Transverse colon (tissue), 3 donors: ENCODE data around the gene EML3.

ENCODE experiments used
- EP300 ChIP-seq: sonication (generic); formaldehyde crosslinking; IDR thresholded peaks from one replicate; pipeline ENCODE4 v1.6.1; 2017; ENCODE audit warnings: antibody characterized with exemption, low read depth
- POLR2AphosphoS5 ChIP-seq, 3 donors: sonication (generic); formaldehyde crosslinking; IDR thresholded peaks; one replicate each; pipeline ENCODE4 v1.6.1; 2016; ENCODE audit warnings: antibody characterized with exemption in 3 of 3

DNA sequence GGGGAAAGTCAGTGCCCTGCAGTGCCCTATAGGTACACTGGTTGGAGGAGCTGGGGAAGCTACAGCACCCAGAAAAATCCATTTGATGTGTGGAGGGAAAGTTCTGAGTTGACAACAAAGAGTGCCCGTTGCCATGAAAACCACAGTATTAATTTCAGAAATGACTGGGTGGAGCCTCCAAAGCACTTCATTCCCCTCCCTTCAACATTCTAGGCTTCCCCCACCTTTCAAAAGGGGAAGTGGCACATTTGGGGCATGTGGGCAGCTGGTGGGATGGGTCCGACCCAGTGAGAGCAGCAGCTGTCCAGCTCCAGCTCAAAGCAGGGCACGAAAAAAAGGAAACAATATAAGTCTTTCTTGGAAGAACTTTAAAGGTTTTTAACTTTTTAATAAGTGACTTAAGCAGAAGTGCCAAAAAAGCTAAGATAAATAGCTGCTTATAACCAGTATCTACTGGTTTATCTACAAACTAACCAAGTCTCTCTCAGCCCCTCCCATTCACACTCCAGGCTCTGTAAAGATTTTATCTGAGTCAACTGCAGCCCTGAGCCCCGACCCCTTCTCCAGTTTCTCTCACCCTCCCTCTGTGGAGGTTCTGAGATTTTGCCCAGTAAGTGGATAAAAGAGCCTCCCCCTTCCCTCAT lies 57.0 kb downstream of the EML3 start:
- no peak for TF ChIP-seq EP300
- peak in 2 of 3 donors; percentile 9 to 38 for TF ChIP-seq POLR2AphosphoS5 (IDR thresholded peaks at IDR 0.05)
